Liver (tissue), 9 donors: ENCODE results near the gene ZNF493. TPM values are rescaled to one million over a fixed set of nuclear protein-coding genes. Genes with fewer than 3 reads are reported as not detected.

ENCODE experiments used
- DNase-seq: peaks from one replicate; pipeline ENCODE4 v3.0.0-alpha.2; 2017; ENCODE audit warnings: low spot score
- H3K27ac ChIP-seq, 2 donors: one replicate each; pipeline ENCODE4 v1.7.0; 2013; ENCODE audit warnings: inconsistent platforms in 2 of 2, low read length in 2 of 2, control low read depth in 1 of 2, low read depth in 1 of 2, mild to moderate bottlenecking in 1 of 2
- H3K27me3 ChIP-seq, 4 donors: one replicate each; pipeline versions ENCODE4 v1.6.1 to v1.7.0; 2013; ENCODE audit warnings: low read length in 3 of 4, inconsistent platforms in 1 of 4, mild to moderate bottlenecking in 1 of 4, moderate library complexity in 1 of 4; ENCODE audit not compliant: control insufficient read depth in 4 of 4, insufficient read depth in 4 of 4
- H3K36me3 ChIP-seq, 4 donors: one replicate each; pipeline versions ENCODE4 v1.6.1 to v1.7.0; 2013; ENCODE audit warnings: low read length in 3 of 4, mild to moderate bottlenecking in 3 of 4, low read depth in 1 of 4, moderate library complexity in 1 of 4; ENCODE audit not compliant: control insufficient read depth in 4 of 4, insufficient read depth in 3 of 4
- H3K4me1 ChIP-seq, 4 donors: one replicate each; pipeline versions ENCODE4 v1.6.1 to v1.7.0; 2013; ENCODE audit warnings: low read length in 3 of 4, mild to moderate bottlenecking in 3 of 4, moderate library complexity in 1 of 4; ENCODE audit not compliant: control insufficient read depth in 4 of 4, insufficient read depth in 4 of 4
- H3K4me3 ChIP-seq, 3 donors: one replicate each; pipeline versions ENCODE4 v1.6.1 to v1.7.0; 2013; ENCODE audit warnings: low read length in 3 of 3, control low read depth in 1 of 3, low read depth in 1 of 3, mild to moderate bottlenecking in 1 of 3
- H3K9ac ChIP-seq, 2 donors: one replicate each; pipeline ENCODE4 v1.7.0; 2013; ENCODE audit warnings: low read length in 2 of 2, mild to moderate bottlenecking in 2 of 2, moderate library complexity in 2 of 2, control low read depth in 1 of 2, low read depth in 1 of 2
- H3K9me3 ChIP-seq, 4 donors: one replicate each; pipeline versions ENCODE4 v1.6.1 to v1.7.0; 2013; ENCODE audit warnings: low read length in 3 of 4; ENCODE audit not compliant: control insufficient read depth in 4 of 4
- EGR1 ChIP-seq, 2 donors: IDR thresholded peaks; 2 replicates each; pipeline ENCODE4 v1.6.1; 2016 to 2018; ENCODE audit warnings: antibody characterized with exemption in 2 of 2, low read depth in 2 of 2
- FOXA1 ChIP-seq: IDR thresholded peaks from 2 replicates; pipeline ENCODE4 v1.6.1; 2016; ENCODE audit warnings: antibody characterized with exemption
- FOXA2 ChIP-seq: IDR thresholded peaks from 2 replicates; pipeline ENCODE4 v1.6.1; 2016; ENCODE audit warnings: antibody characterized with exemption
- GABPA ChIP-seq, 2 donors: IDR thresholded peaks in 1 of 2; conservative IDR thresholded peaks in 1 of 2; 2 replicates each; pipeline ENCODE4 v1.6.1; 2016; ENCODE audit warnings: antibody characterized with exemption in 2 of 2, mild to moderate bottlenecking in 1 of 2, moderate library complexity in 1 of 2
- HNF4A ChIP-seq, 2 donors: conservative IDR thresholded peaks; 2 replicates each; pipeline ENCODE4 v1.6.1; 2016; ENCODE audit warnings: antibody characterized with exemption in 2 of 2, mild to moderate bottlenecking in 2 of 2
- HNF4G ChIP-seq: IDR thresholded peaks from 2 replicates; pipeline ENCODE4 v1.6.1; 2016; ENCODE audit warnings: antibody characterized with exemption
- JUND ChIP-seq, 2 donors: IDR thresholded peaks; 2 replicates each; pipeline ENCODE4 v1.6.1; 2016; ENCODE audit warnings: antibody characterized with exemption in 2 of 2
- NR2F2 ChIP-seq: IDR thresholded peaks from 2 replicates; pipeline ENCODE4 v1.6.1; 2016; ENCODE audit warnings: antibody characterized with exemption
- RAD21 ChIP-seq, 2 donors: IDR thresholded peaks; 2 replicates each; pipeline ENCODE4 v1.6.1; 2016; ENCODE audit warnings: antibody characterized with exemption in 2 of 2, mild to moderate bottlenecking in 2 of 2
- RXRA ChIP-seq, 2 donors: IDR thresholded peaks; 2 replicates each; pipeline ENCODE4 v1.6.1; 2017 to 2018; ENCODE audit warnings: antibody characterized with exemption in 2 of 2, mild to moderate bottlenecking in 1 of 2
- SP1 ChIP-seq: IDR thresholded peaks from 2 replicates; pipeline ENCODE4 v1.6.1; 2018; ENCODE audit warnings: antibody characterized with exemption, mild to moderate bottlenecking
- TAF1 ChIP-seq: conservative IDR thresholded peaks from 2 replicates; pipeline ENCODE4 v1.6.1; 2016; ENCODE audit warnings: antibody characterized with exemption, mild to moderate bottlenecking
- WGBS: extraction: QIAGEN DNeasy Blood & Tissue Kit; methylation state at CpG from one replicate; pipeline ENCODE4 v1.1.7; 2013; 5-methylcytosine and 5-hydroxymethylcytosine counted together
- polyA plus RNA-seq, 2 donors: library from polyadenylated mRNA; stranded (reverse) in 1 of 2; unstranded in 1 of 2; fragments of 200-250 nt in 1 of 2; fragments of >200 nt in 1 of 2; fragmentation: Nextera tagmentation in 1 of 2; extraction: Ambion mirVana in 1 of 2; gene quantifications; one replicate each; pipeline versions ENCODE4 v1.2.1 to v1.2.3, GENCODE V29; 2013 to 2015
- total RNA-seq, 2 donors: library from RNA; depleted of rRNA; stranded (reverse); fragments of >200 nt; gene quantifications; one replicate each; pipeline ENCODE4 v1.2.3, GENCODE V29; 2014
- TF ChIP-seq, protein P1 (sequence below): IDR thresholded peaks from 2 replicates; pipeline ENCODE4 v1.6.1; 2016; ENCODE audit warnings: antibody characterized with exemption
- TF ChIP-seq, protein P2 (sequence below): IDR thresholded peaks from 2 replicates; pipeline ENCODE4 v1.6.1; 2016; ENCODE audit warnings: antibody characterized with exemption
- TF ChIP-seq, protein P3 (sequence below): IDR thresholded peaks from 2 replicates; pipeline ENCODE4 v1.6.1; 2016; ENCODE audit warnings: antibody characterized with exemption, mild to moderate bottlenecking
- TF ChIP-seq, protein P4 (sequence below): IDR thresholded peaks from 2 replicates; pipeline ENCODE4 v1.6.1; 2016; ENCODE audit warnings: antibody characterized with exemption
- donor health status: healthy.
- donor health status: healthy.
- donor health status: healthy.
- donor health status: healthy.
- donor health status: healthy.

ZNF493 gene
- total and polyA plus RNA-seq, 4 donors: 1.2 to 15.4 (median 9.6) TPM

DNA sequence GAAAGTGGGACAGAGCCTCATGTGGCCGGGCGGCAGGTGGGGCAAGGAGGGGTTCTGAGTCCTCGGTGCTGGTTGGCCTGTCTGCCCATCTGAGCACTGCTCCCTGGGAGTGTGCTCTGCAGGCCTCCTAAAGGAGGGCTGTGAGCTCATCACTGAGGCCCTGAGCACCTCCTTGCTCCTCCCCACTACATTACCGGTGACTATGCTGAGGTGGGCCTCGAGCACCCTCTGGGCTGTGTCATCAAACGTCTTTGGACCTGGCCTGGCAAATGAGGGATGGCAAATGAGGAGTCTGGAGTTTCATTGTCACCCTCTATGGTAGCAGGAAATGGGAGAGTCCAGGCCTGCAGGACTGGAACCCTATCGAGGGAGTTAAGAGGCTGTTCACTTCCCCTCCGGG lies 69.7 kb downstream of the ZNF493 start:
- TF ChIP-seq, protein P1, sequence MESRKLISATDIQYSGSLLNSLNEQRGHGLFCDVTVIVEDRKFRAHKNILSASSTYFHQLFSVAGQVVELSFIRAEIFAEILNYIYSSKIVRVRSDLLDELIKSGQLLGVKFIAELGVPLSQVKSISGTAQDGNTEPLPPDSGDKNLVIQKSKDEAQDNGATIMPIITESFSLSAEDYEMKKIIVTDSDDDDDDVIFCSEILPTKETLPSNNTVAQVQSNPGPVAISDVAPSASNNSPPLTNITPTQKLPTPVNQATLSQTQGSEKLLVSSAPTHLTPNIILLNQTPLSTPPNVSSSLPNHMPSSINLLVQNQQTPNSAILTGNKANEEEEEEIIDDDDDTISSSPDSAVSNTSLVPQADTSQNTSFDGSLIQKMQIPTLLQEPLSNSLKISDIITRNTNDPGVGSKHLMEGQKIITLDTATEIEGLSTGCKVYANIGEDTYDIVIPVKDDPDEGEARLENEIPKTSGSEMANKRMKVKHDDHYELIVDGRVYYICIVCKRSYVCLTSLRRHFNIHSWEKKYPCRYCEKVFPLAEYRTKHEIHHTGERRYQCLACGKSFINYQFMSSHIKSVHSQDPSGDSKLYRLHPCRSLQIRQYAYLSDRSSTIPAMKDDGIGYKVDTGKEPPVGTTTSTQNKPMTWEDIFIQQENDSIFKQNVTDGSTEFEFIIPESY: no peak
- no peak for TF ChIP-seq RAD21 (IDR thresholded peaks at IDR 0.05)
- no peak for TF ChIP-seq JUND (IDR thresholded peaks at IDR 0.05)
- no peak for TF ChIP-seq FOXA1
- no peak for TF ChIP-seq SP1
- TF ChIP-seq GABPA (IDR thresholded peaks at IDR 0.05 in 1 of 2, conservative IDR thresholded peaks at IDR 0.05 in 1 of 2): no peak
- Histone ChIP-seq H3K27me3 (no peaks in the 10 kb centered on the region), H3K9ac (no peak overlapping the region), H3K4me3 (no peak overlapping the region), H3K9me3 (peaks cover 4 to 11% (median 7%) of the 10 kb centered on the region in 4 donors), H3K36me3 (no peaks in the 10 kb centered on the region), H3K27ac (no peak overlapping the region), H3K4me1 (no peaks in the 10 kb centered on the region)
- WGBS: 76% methylated on average over 8 of the region's 8 CpGs
- no peak for DNase-seq

DNA sequence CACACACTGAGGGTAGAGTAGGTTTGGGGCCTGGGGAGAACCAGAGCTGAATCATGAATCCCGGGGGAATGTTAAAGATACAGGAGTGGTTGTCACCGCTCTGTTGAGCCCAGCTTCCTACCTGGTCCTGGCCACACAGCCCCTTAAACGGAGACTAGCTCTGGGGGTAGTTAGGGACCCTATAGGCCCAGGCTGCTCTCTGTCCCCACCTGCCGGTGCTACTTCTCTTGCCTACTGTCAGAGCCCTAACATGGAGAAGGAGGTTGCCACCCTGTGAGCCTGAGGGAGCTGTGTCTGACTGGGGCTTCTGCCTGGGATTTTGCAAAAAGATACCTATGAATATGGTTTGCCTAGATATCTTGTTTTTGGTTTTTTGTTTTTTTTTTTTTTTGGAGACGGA lies 71.9 kb downstream of the ZNF493 start:
- 73% methylated on average over 5 of the region's 5 CpGs for WGBS
- peak; percentile 46 for DNase-seq
- Histone ChIP-seq H3K27me3 (no peaks in the 10 kb centered on the region), H3K27ac (no peak overlapping the region), H3K36me3 (no peaks in the 10 kb centered on the region), H3K4me1 (no peaks in the 10 kb centered on the region), H3K9me3 (peaks cover 0 to 9% (median 3%) of the 10 kb centered on the region in 4 donors), H3K9ac (no peak overlapping the region), H3K4me3 (no peak overlapping the region)
- no peak for TF ChIP-seq GABPA (IDR thresholded peaks at IDR 0.05 in 1 of 2, conservative IDR thresholded peaks at IDR 0.05 in 1 of 2)
- no peak for TF ChIP-seq RAD21 (IDR thresholded peaks at IDR 0.05)
- no peak for TF ChIP-seq HNF4A (conservative IDR thresholded peaks at IDR 0.05)
- no peak for TF ChIP-seq RXRA (IDR thresholded peaks at IDR 0.05)
- no peak for TF ChIP-seq JUND (IDR thresholded peaks at IDR 0.05)
- TF ChIP-seq, protein P2, sequence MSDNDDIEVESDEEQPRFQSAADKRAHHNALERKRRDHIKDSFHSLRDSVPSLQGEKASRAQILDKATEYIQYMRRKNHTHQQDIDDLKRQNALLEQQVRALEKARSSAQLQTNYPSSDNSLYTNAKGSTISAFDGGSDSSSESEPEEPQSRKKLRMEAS: no peak
- TF ChIP-seq NR2F2: no peak
- TF ChIP-seq SP1: no peak
- no peak for TF ChIP-seq HNF4G
- no peak for TF ChIP-seq FOXA1

DNA sequence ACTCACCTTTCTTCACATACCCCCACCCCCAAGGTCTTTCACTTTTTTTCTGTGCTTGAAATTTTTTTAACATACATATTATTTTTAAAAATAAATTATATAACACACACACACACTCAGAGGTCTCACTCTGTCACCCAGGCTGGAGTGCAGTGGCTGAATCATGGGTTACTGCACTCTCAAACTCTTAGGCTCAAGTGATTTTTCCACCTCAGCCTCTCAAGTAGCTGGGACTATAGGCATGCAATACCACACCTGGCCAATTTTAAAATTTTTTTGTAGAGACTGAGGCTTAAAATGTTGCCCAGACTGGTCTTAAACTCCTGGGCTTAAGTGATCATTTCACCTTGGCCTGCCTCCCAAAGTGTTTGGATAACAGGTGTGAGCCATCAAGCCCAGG lies 75.6 kb downstream of the ZNF493 start:
- no peaks in the 10 kb centered on the region for H3K36me3 ChIP-seq
- peaks cover 4 to 17% (median 9%) of the 10 kb centered on the region in 4 donors for H3K9me3 ChIP-seq
- H3K4me1 ChIP-seq: peaks cover 0 to 2% (median 0%) of the 10 kb centered on the region in 4 donors
- no peak overlapping the region for H3K27ac ChIP-seq
- H3K9ac ChIP-seq: no peak overlapping the region
- no peak for DNase-seq
- H3K27me3 ChIP-seq: no peaks in the 10 kb centered on the region
- TF ChIP-seq, protein P3, sequence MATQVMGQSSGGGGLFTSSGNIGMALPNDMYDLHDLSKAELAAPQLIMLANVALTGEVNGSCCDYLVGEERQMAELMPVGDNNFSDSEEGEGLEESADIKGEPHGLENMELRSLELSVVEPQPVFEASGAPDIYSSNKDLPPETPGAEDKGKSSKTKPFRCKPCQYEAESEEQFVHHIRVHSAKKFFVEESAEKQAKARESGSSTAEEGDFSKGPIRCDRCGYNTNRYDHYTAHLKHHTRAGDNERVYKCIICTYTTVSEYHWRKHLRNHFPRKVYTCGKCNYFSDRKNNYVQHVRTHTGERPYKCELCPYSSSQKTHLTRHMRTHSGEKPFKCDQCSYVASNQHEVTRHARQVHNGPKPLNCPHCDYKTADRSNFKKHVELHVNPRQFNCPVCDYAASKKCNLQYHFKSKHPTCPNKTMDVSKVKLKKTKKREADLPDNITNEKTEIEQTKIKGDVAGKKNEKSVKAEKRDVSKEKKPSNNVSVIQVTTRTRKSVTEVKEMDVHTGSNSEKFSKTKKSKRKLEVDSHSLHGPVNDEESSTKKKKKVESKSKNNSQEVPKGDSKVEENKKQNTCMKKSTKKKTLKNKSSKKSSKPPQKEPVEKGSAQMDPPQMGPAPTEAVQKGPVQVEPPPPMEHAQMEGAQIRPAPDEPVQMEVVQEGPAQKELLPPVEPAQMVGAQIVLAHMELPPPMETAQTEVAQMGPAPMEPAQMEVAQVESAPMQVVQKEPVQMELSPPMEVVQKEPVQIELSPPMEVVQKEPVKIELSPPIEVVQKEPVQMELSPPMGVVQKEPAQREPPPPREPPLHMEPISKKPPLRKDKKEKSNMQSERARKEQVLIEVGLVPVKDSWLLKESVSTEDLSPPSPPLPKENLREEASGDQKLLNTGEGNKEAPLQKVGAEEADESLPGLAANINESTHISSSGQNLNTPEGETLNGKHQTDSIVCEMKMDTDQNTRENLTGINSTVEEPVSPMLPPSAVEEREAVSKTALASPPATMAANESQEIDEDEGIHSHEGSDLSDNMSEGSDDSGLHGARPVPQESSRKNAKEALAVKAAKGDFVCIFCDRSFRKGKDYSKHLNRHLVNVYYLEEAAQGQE: no peak
- TF ChIP-seq NR2F2 (no peak), JUND (IDR thresholded peaks at IDR 0.05) (no peak), TAF1 (no peak), HNF4A (conservative IDR thresholded peaks at IDR 0.05) (no peak), HNF4G (no peak), SP1 (no peak), FOXA1 (no peak), FOXA2 (no peak), GABPA (IDR thresholded peaks at IDR 0.05 in 1 of 2, conservative IDR thresholded peaks at IDR 0.05 in 1 of 2) (no peak), EGR1 (IDR thresholded peaks at IDR 0.05; ENCODE audit: low read depth in 2 of 2) (no peak)
- TF ChIP-seq, protein P4, sequence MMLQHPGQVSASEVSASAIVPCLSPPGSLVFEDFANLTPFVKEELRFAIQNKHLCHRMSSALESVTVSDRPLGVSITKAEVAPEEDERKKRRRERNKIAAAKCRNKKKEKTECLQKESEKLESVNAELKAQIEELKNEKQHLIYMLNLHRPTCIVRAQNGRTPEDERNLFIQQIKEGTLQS: no peak
- TF ChIP-seq, protein P2: no peak
- no peak overlapping the region for H3K4me3 ChIP-seq
